Fibroblast of lung (primary cell): ENCODE results near the gene RFTN2. TPM values are rescaled to one million over a fixed set of nuclear protein-coding genes. Genes with fewer than 3 reads are reported as not detected.
A peak's percentile ranks its signal among the peaks of the same experiment; 100 is the strongest.
"Not testable (repeated sequence)": the region's sequence is repeated elsewhere in the genome, so short reads cannot be mapped to it uniquely, and the experiment has no call there.

Experiments used
- DNase-seq, 2 donors: peaks; one replicate each; pipeline versions ENCODE4 v3.0.0 to v3.0.0-alpha.2; 2010; ENCODE audit warnings: low read depth in 2 of 2
- H2AFZ ChIP-seq: 2 replicates; pipeline ENCODE4 v1.5.1; 2012; ENCODE audit warnings: low read length, control low read depth, inconsistent platforms
- H3K27ac ChIP-seq: 2 replicates; pipeline ENCODE4 v1.5.1; 2011; ENCODE audit warnings: low read length, control low read depth; ENCODE audit not compliant: insufficient read depth
- H3K27me3 ChIP-seq: 2 replicates; pipeline ENCODE4 v1.5.1; 2011; ENCODE audit warnings: mild to moderate bottlenecking, low read length; ENCODE audit not compliant: control insufficient read depth, insufficient read depth
- H3K36me3 ChIP-seq: 2 replicates; pipeline ENCODE4 v1.5.1; 2011; ENCODE audit warnings: low read length; ENCODE audit not compliant: control insufficient read depth, insufficient read depth
- H3K4me1 ChIP-seq: 2 replicates; pipeline ENCODE4 v1.5.1; 2011; ENCODE audit warnings: low read length; ENCODE audit not compliant: control insufficient read depth, insufficient read depth; ENCODE audit errors: extremely low read depth
- H3K4me2 ChIP-seq: 2 replicates; pipeline ENCODE4 v1.5.1; 2011; ENCODE audit warnings: low read length, control low read depth; ENCODE audit not compliant: insufficient read depth; ENCODE audit errors: extremely low read depth
- H3K4me3 ChIP-seq, 4 experiments: fragments of 200-600 bp in 1 of 4; sonication (generic) in 1 of 4; replicated peaks in 1 of 4; 2 replicates each; pipeline ENCODE4 v1.5.1; 2011 to 2016; ENCODE audit warnings: low read length in 4 of 4, low read depth in 3 of 4, mild to moderate bottlenecking in 3 of 4, control low read depth in 2 of 4, inconsistent platforms in 1 of 4, mixed read lengths in 1 of 4; ENCODE audit not compliant: insufficient read depth in 1 of 4; ENCODE audit errors: control extremely low read depth in 1 of 4
- H3K79me2 ChIP-seq: 2 replicates; pipeline ENCODE4 v1.5.1; 2012; ENCODE audit warnings: mild to moderate bottlenecking, low read length, inconsistent platforms; ENCODE audit not compliant: control insufficient read depth, insufficient read depth
- H3K9ac ChIP-seq: 2 replicates; pipeline ENCODE4 v1.5.1; 2011; ENCODE audit warnings: mild to moderate bottlenecking, low read length, control low read depth; ENCODE audit not compliant: insufficient read depth
- H3K9me3 ChIP-seq: 2 replicates; pipeline ENCODE4 v1.5.1; 2012; ENCODE audit warnings: low read depth, low read length; ENCODE audit not compliant: control insufficient read depth, insufficient read depth
- H4K20me1 ChIP-seq: 2 replicates; pipeline ENCODE4 v1.5.1; 2011; ENCODE audit warnings: low read length; ENCODE audit not compliant: control insufficient read depth, insufficient read depth; ENCODE audit errors: extremely low read depth
- CTCF ChIP-seq, 2 donors: IDR thresholded peaks in 1 of 2; conservative IDR thresholded peaks in 1 of 2; 1 replicate in 1 of 2; 2 replicates in 1 of 2; pipeline ENCODE4 v1.5.1; 2011 to 2012; ENCODE audit warnings: low read length in 2 of 2, control low read depth in 1 of 2, inconsistent platforms in 1 of 2, low read depth in 1 of 2, mild to moderate bottlenecking in 1 of 2
- EZH2 ChIP-seq: IDR thresholded peaks from 2 replicates; pipeline ENCODE4 v1.5.1; 2012; ENCODE audit warnings: low read length, control low read depth, mild to moderate bottlenecking; ENCODE audit errors: missing control alignments
- polyA plus RNA-seq, 2 donors: library from polyadenylated mRNA; depleted of rRNA in 1 of 2; stranded (reverse) in 1 of 2; unstranded in 1 of 2; fragments of >200 nt; gene quantifications; 2 replicates each; pipeline ENCODE4 v1.2.1, GENCODE V29; 2011 to 2012; ENCODE audit warnings: missing spikeins in 1 of 2
- total RNA-seq: library from RNA; depleted of rRNA; stranded (reverse); fragments of >200 nt; gene quantifications from 2 replicates; pipeline ENCODE4 v1.2.1, GENCODE V29; 2014

The RFTN2 gene
- total and polyA plus RNA-seq, 2 donors (not counting 1 experiment from before 2014, with no cell fraction given): 0.95 to 10.2 TPM

- Histone ChIP-seq H3K79me2 (no peaks in the 10 kb centered on the region), H3K27ac (no peak overlapping the region), H3K9me3 (no peaks in the 10 kb centered on the region), H4K20me1 (no peaks in the 10 kb centered on the region), H3K36me3 (no peaks in the 10 kb centered on the region), H3K4me3 (no peak overlapping the region), H2AFZ (no peak overlapping the region), H3K4me1 (no peaks in the 10 kb centered on the region), H3K9ac (no peak overlapping the region), H3K27me3 (no peaks in the 10 kb centered on the region), H3K4me2 (no peak overlapping the region)
- TF ChIP-seq EZH2 (no peak), CTCF (conservative IDR thresholded peaks at IDR 0.05 in 1 of 2, IDR thresholded peaks at IDR 0.05 in 1 of 2; ENCODE audit: low read depth in 1 of 2, low read length in 2 of 2) (no peak)
- DNase-seq: no peak
Observed at GRCh38 chr2:197597166-197597565, 78.2 kb downstream of the RFTN2 start.

GRCh38 chr2:197596766-197597165, 78.6 kb downstream of the RFTN2 start:
- H3K9ac ChIP-seq: no peak overlapping the region
- no peaks in the 10 kb centered on the region for H3K9me3 ChIP-seq
- no peaks in the 10 kb centered on the region for H3K27me3 ChIP-seq
- no peaks in the 10 kb centered on the region for H3K4me1 ChIP-seq
- no peak overlapping the region for H3K4me3 ChIP-seq
- no peaks in the 10 kb centered on the region for H3K36me3 ChIP-seq
- no peak overlapping the region for H3K4me2 ChIP-seq
- TF ChIP-seq CTCF (conservative IDR thresholded peaks at IDR 0.05 in 1 of 2, IDR thresholded peaks at IDR 0.05 in 1 of 2; ENCODE audit: low read depth in 1 of 2, low read length in 2 of 2): no peak
- no peak for TF ChIP-seq EZH2
- no peak overlapping the region for H3K27ac ChIP-seq
- no peaks in the 10 kb centered on the region for H4K20me1 ChIP-seq
- no peak overlapping the region for H2AFZ ChIP-seq
- H3K79me2 ChIP-seq: no peaks in the 10 kb centered on the region
- no peak for DNase-seq

- Histone ChIP-seq H3K9ac (no peak overlapping the region), H4K20me1 (no peaks in the 10 kb centered on the region), H3K36me3 (no peaks in the 10 kb centered on the region), H3K9me3 (no peaks in the 10 kb centered on the region), H3K27ac (no peak overlapping the region), H3K27me3 (no peaks in the 10 kb centered on the region), H3K4me1 (no peaks in the 10 kb centered on the region), H2AFZ (no peak overlapping the region), H3K4me2 (no peak overlapping the region), H3K4me3 (no peak overlapping the region), H3K79me2 (no peaks in the 10 kb centered on the region)
- no peak for DNase-seq
- no peak for TF ChIP-seq EZH2
- TF ChIP-seq CTCF (conservative IDR thresholded peaks at IDR 0.05 in 1 of 2, IDR thresholded peaks at IDR 0.05 in 1 of 2; ENCODE audit: low read depth in 1 of 2, low read length in 2 of 2): no peak
Observed at GRCh38 chr2:197591339-197592072, 83.9 kb downstream of the RFTN2 start.

- not testable (repeated sequence) for DNase-seq, H3K4me1 ChIP-seq, H3K9ac ChIP-seq, H3K4me2 ChIP-seq, H3K79me2 ChIP-seq, H3K36me3 ChIP-seq, H3K9me3 ChIP-seq, H3K27ac ChIP-seq, H3K27me3 ChIP-seq, H2AFZ ChIP-seq, H3K4me3 ChIP-seq, H4K20me1 ChIP-seq
Observed at GRCh38 chr2:197587255-197587654, 88.1 kb downstream of the RFTN2 start.

GRCh38 chr2:197580166-197580565, 95.2 kb downstream of the RFTN2 start:
- H2AFZ ChIP-seq, H3K79me2 ChIP-seq, H3K9ac ChIP-seq, H3K27ac ChIP-seq, H3K4me2 ChIP-seq, H3K4me1 ChIP-seq, H3K4me3 ChIP-seq, H3K36me3 ChIP-seq, H3K27me3 ChIP-seq, H4K20me1 ChIP-seq, H3K9me3 ChIP-seq: not testable (repeated sequence)
- DNase-seq: peak in 1 of 2 donors; percentile 53
